HG03565 (cell line): ENCODE results near the gene PLA2G7.
"Not testable (repeated sequence)": the region's sequence is repeated elsewhere in the genome, so short reads cannot be mapped to it uniquely, and the experiment has no call there.

Experiments used
- ATAC-seq: cut with Tn5 transposase; IDR thresholded peaks from one replicate; pipeline ENCODE4 v1.9.1; 2021; ENCODE audit warnings: mild to moderate bottlenecking, moderate library complexity; ENCODE audit not compliant: unreplicated experiment

Gene PLA2G7

DNA sequence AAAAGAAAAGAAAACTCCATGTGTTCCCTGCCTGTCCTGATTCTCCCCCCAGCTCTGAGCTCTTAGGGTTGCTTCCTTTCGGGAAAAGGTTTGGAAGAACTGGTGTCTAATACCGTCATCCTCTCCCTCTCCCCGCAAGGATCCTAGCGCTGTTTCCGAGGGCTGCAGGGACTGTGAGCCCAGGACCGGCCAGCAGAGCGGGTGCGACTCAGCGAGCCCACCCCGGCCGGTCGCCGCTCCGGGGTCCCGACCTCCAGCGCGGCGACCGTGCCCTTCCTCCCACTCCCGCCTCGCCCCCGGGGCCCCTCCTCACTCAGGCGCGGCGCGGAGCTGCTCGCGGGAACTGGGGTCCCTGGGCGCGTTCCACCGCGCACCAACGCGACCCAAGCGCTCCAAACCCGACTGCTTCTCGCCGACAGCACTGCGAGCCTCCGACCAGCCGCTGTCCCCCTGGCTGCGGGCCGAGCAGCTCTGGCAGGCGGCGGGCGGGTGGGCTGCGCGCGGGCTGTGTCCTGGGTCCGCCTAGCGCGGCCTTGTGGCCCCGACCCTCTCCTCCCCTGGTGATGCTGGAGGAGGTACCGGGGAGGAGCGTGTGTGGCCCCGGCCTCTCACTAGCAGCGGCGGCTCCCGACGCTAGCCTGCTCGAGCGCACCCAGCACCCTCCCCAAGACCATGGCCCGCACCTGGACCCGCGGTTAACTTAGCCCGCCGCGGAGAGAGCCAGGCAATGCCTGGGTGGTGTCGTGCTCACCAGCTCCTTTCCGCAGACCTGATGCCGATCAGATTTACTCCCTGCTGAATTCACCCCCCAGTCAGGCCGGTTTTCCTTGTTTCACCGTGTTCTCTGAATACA, at the start of gene PLA2G7:
PLA2G7 (minus strand) TSS at position 509 of the 853 bp plus-strand sequence. CDS start 12,484 bp downstream, outside the sequence.
- ATAC-seq: no peak

DNA sequence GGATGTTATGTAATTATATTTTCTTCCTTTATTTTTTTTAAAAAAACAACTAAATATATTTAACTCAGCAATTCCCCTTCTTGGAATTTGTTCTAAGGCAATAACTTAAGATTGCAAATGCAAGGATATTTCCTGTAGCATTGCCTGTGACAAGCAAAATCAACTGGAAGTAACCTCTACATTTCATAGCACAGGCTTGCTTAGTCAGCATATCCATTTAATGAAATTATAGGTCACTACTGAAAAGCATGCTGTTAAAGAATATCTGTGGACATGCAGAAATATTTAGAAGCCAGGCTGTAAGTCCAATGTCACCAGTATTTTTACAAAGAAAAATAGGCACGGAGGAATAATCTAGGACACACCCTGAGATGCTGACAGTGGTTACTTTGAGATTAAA, 49.4 kb upstream of the PLA2G7 start:
- ATAC-seq: no peak

DNA sequence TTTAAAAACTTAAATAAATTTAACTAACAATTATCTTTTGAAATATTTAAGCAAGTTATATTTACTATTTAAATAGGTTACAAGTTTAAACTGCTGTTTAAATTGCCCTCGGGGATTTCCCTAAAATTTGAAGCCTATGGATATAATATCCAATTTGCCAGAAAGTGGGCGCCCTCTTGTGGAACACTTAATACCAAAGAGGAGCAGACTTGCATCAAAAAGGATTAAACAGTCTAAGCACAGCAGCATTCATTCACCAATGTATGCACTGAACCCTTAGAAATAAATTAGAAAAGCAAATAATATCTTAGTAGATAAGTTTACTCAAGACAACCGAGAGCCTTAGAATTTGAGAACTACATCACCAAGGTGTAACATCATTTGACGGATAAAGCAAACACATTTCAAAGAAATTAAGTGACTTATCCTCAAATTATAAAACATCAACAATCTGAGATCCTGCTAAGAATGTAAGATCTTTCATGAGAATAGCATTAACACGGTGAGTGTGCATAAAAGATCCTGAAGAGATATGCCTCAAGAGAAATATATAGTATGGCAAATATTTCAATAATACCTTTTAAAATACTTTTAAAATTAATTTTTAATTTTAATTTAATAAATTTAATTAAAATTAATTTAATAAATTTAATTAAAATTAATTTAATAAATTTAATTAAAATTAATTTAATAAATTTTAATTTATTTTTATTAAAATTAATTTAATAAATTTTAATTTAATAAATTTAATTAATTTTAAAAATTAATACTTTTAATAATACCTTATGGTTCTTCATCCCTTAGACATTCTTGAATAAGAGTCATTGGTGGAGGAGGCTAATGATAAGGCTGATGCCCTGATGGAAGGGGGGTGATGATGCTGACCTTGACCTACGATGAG, 46.6 kb upstream of the PLA2G7 start:
- ATAC-seq: no peak

DNA sequence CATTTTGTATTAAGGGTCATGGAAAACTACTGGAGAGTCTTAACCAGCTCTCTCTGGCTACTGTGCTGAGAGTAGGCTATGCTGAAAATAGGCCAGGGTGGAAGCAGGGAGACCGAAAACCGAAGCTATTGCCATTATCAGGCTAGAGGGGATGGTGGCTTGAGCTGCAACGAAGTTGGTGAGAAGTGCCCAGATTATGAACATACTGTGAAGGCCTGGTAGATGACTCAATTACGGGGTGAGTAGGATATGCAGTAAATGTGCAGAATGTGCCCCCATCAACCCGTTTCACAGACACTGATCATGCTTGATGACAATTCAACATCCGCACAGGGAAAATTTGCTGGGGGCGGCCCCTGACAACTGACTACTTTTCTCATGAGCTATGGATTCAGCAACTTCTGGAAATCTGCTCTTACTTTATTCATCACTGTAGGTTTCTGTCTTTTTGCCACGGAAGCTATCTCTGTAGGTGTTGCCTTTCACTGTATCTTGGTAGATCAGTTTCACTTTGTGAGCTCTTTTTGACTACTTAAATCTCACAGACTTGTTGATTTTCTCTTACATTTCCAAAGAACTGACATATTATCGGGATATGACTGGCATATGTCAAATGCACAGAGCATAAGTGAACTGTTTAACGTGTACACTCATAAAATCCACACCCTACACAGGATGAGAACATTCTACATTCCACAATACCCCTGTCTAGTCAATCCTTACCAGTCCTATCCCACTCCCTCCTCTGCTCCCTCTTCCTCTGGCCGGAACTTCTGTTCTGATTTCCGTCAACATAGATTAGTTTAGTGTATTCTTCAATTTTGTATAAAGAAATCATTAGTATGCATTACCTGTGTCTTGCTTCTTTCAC, 42.5 kb upstream of the PLA2G7 start:
- no peak for ATAC-seq

DNA sequence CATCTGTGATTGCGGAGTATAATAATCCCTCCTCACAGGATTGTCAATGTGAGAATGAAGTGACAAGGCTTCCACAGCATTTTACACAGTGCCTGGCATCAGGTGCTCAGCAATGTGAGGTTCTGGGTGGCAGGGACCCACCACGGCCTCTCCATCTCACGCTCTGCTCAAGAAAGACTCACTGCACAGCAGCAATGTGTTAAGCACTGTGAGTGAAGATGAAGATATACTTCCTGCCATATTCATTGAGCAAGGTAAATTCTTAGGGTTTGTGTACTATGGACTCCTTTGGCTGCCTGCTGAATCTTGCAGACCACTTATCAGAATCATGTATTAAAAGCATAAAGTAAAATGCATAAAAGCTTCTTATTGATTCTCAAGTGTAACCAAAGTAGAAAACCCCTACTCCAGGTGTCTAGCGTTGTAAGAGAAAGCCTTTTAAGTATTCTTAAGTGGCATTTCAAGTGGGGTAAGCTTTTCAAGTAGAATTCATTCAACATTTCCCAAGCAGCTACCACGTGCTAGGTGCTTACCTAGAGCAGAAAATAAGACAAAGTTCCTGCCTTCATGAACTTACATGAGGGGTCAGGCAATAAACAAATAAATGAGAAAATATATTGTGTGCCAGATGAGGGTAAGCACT, 41.0 kb upstream of the PLA2G7 start:
- no peak for ATAC-seq

DNA sequence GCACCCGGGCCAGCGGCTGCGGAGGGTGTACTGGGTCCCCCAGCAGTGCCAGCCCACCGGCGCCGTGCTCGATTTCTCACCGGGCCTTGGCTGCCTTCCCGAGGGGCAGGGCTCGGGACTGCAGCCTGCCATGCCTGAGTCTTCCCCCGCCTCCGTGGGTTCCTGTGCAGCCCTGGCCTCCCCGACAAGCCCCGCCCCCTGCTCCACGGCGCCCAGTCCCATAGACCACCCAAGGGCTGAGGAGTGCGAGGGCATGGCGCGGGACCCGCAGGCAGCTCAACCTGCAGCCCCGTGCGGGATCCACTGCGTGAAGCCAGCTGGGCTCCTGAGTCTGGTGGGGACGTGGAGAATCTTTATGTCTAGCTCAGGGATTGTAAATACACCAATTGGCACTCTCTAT, 39.6 kb upstream of the PLA2G7 start:
- ATAC-seq: not testable (repeated sequence)

DNA sequence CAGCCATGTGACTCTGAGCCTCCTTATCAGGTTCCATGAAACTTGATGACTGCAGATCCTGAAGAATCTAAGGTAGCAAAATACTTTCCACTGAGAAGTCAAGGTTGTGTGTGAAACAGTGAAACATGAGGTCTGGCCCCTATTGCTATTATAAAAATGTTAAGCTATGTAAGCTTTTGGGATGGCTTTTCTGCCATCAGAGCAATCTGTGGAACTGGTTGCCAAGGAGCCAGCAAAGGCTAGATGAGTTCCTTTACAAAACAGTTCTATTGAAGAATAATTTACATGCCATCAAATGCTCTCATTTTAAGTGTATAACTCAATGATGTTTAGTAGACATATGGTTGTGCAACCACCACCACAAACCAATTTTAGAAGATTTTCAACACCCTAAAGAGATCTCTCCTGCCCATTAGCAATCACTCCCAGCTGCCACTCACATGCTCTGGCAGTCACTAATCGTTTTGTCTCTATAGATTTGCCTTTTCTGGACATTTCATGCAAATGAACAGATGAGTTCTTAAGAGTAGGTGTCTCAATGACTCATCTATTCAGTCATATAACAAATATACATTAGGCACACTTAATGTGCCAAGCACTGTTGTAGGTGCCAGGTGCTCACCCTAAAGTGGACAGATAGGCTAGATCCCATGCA, 38.2 kb upstream of the PLA2G7 start:
- ATAC-seq: no peak

DNA sequence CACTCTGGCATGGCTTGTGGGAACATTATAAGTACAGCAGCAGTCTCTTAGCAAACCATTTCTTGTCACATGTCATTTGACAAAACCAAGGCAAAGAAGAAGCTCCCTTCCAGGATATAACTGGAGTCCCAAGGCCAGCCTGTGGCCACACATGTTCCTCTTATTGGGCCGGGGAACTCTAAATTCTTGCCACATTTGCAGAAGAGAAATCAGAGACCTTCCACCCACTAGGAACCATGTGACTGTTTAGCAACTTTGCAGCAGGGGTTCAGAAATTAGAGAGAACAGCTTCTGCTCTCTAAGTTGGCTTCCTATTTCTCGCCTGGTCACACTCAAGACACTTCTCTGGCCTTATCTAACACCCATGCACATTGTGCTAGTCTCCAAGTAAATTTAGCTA, 37.6 kb upstream of the PLA2G7 start:
- peak; percentile 52 for ATAC-seq

DNA sequence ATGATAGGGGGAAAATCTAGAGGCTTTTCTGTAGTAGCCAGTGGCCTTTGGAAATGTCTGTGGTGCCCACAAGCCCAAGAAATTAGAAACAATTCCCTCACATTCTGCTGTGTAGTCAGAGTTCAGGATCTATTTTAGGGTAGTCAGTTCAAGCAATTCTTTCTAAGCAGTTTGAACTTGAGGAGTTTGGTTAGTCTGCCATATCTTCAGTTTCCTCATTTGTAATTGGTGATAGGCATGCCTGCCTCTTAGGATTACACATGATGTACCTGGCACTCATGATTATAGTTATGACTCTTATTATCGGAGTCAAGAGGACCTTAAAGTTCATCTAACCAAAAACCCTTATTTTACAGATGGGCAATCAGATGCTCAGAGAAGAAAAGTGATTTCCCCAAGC, 36.8 kb upstream of the PLA2G7 start:
- ATAC-seq: no peak

DNA sequence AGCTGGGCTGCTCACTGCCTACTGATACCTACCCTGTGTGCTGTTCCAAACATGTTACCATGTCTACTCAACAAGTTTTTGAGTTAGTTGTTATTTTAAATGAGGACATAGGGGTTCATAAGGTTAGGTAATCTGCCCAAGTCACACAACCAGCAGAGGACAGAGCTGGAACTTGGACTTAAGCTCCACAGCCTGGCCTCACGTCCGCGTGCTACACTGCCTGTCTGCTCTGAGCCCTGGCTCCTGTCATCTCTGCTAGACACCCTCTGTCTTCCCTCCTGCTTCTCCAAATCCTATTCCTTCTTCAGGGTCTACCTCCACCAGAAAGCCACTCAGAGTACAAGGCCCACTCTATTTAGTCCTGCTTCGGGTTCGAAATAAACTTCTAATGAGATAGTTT, 29.8 kb upstream of the PLA2G7 start:
- ATAC-seq: no peak

DNA sequence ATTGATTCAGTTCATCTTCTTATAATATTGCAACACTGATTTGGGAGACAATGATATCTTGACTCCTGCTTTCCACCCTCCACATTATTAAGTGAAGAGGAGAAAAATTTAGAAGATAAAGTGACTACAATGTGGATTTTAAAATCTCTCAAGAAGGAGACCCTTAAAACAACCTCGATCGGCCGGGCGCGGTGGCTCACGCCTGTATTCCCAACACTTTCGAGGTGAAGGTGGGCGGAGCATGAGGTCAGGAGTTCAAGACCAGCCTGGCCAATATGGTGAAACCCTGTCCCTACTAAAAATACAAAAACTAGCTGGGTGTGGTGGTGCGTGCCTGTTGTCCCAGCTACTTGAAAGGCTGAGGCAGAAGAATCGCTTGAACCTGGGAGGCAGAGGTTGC, 29.1 kb upstream of the PLA2G7 start:
- not testable (repeated sequence) for ATAC-seq

DNA sequence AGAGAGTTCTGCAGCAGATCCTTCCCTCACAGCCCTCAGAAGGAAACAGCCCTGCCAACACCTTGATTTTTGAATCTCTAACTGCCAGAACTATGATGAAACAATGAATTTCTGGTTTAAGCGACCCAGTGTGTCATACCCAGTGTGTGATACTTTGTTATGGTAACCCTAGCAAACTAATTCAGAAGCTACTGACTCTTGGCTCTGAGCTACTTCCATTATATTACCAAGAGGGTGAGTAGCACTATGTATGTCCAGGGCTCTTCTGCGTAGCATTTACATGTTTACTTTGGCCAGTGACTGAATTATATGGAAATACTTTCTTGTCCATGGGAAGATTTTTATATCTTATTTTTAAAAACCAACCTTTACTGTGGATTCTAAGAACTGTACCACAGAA, 28.3 kb upstream of the PLA2G7 start:
- ATAC-seq: no peak

DNA sequence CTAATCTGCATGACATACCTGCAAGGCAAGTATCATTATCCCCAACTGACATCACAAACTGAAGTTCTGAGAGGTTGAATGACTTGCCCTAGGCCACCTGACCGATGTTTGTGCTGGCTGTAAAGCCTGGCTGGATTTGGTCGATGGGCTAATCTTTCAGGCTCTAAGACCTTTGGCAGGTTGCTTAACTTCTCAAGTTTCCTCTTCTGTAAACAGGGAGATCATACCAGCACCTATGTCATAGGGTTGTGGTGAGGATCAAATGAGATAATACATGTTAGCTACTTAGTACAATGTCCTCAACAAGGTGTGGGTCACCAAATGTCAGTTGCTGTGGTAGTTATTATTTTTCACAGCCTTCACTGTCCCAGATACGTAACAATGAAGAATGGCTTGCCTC, 25.8 kb upstream of the PLA2G7 start:
- ATAC-seq: no peak

DNA sequence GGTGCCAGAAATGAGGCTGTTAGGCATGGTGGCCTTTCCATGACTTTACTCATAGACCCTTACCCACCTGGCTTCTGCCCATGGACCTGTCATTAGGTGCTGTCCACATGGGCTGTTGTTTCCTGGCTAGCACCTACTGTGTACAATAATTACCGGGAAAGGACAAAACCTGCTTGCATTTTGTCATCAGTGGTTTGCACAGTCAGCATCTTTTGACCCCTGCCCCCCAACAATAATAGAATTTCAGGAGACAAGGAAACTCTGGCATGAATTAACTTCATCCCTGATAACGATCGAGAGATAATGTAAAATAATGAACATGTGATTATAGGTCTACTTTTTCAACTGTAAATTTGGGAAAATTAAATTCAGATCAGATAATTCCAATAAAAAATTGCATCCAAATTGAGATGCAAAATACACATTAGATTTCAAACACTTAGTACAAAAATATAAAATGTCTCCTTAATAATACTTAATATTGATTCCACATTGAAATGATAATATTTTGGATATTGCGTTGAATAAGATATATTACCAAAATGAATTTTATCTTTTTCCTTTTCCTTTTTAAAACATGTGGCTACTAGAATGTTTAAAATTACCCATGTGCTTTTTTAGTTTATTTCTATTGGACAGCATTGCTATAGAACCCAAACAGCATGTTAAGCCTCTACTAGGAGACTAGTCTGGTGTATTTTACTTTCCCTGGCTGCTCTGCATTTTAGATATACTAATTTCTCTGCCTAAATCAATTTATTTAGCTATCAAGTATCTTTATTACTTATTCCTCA, 24.0 kb upstream of the PLA2G7 start:
- ATAC-seq: no peak

DNA sequence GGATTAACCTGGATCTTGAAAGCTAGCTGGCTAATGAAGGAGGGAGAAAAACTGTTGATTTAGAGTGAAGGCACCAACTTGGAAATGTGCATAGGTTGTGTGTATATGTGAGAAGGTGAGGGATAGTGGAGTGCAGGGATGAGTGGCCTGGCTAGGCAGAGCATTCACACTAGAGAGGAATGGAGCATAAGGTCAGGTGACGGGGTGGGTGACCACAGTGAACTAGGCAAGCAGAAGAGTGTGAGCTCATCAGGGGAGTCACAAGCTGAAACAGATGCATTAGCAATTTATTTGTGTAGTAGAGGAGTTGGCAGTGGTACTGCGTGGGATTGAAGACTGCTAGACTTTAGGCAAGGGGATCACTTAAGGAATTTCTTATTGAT, 22.0 kb upstream of the PLA2G7 start:
- ATAC-seq: no peak

DNA sequence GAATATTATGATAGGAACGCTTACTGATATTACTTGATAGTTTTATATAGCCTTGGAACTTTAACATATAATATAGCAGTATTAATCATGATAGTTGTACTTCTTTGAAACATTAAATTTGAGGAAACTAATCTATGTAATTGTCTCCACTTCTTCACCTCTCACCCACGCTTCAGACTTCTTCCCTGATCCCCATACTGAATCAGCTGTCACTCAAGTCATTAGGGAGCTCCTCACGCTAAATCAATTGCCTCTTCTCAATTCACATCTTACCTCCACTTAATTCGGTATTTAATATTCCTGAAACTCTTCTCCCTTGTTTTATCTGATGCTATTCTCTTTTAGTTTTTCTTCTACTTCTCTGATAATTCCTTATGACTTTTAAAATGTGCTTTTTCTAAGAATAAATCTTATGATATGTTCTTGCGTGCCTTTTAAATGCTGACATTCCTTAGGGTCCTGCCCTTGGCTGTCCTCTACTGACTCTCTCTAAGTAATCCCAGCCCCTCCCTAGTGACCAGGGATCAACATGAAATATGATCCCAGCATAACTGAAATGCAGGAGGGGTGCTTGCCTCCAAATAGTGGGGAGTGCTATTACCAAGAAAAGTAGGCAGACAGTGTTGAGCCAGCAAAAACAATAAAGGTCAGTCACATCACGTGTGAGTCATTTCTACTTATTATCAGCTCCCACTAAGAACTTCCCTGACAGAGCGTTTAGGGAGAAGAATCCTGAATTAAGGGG, 21.5 kb upstream of the PLA2G7 start:
- no peak for ATAC-seq

DNA sequence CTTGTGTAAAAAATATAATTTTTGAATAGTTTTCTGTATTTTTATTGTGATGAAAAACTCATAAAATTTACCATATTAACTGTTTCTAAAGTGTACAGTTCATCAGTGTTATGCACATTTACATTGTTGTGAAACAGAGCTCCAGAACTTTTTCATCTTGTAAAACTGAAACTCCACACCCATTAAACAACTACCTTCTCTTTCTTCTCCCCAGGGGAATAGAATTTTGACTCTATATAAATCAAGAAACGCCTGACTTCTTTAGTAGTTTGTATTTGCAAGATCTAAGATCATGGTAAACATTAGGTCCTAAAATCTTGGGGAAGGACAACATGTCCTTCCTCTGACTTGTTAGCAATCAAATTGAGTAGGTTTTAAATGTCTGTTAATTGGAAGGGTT, 20.7 kb upstream of the PLA2G7 start:
- no peak for ATAC-seq

DNA sequence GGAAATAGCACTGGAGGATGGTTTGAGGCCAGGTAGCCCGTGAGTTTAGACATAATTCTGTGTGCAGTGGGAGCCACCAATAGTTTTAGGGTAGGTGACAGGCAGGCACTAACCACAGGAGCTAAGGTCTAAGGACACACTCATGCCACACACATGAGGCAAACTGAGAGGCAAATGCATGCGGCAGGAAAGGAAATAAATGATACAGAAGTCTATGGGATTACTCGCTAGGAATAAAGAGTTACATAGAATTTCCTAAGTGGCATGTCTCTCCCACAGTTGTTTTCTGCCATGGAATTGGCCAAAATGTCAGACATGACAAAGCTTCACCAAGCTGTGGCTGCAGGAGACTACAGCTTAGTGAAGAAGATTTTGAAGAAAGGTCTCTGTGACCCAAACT, 16.5 kb upstream of the PLA2G7 start:
- ATAC-seq: no peak

DNA sequence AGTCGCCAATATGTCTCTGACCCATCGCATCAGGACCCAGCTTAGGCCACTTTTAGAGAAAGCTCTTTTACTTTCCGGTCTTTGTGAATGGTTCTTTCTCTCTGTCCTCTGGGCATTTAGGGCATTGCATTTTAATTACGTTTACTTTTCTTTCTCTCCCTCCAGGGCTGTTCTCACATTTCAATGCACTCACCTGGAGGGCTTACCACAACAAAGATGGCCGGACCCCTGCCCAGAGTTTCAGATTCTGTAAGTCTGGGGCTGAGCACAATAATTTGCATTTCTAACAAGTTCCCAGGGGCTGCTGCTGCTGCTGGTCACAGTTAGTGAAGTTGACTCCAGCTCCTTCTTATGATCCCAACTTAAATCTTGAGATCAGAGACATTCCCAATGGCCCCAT, 14.6 kb upstream of the PLA2G7 start:
- ATAC-seq: no peak
